GM04503 (cell line): ENCODE results near the gene FNIP1.
"Not testable (repeated sequence)": the region's sequence is repeated elsewhere in the genome, so short reads cannot be mapped to it uniquely, and the experiment has no call there.

Experiments
- DNase-seq: peaks from one replicate; pipeline ENCODE4 v3.0.0-alpha.2; 2012; ENCODE audit warnings: low read depth

The FNIP1 gene

DNA sequence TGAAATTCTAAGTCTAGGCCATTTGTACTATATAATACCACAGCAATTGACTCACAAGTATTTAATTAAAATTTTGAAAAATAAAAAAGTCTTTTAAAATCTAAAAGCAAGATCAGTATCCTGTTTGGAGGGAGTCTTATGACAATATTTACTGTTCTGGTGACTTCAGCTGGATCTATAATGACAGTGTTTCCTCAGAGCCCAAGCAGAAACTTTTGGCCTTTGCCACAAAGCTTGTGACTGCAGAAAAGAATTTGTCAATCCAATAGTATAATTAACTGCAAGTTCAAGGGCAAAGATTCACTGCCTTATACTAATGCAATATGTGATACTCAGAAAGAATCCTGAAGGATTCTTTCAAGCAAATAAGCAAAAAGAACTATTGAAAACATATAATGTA is 112.2 kb downstream of the FNIP1 start:
- DNase-seq: no peak

DNA sequence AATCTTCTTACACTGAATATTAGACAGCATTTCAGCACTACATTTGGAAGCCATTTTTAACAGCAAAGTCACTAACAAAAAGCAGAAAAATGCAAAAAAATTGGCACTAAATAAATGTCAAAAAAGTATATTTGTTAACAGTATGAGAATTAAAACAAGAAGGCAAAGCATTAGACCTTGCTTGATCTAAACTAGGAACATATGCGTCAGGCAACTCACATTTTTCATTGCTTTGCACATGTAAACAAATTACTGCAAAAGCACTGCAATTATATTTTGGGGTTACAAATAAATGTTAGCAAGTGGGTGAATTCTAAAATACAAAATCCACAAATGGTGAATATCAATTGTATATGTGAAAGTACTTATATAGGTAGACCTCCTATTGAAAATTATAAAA is 112.8 kb downstream of the FNIP1 start:
- no peak for DNase-seq

- DNase-seq: no peak
Measured at GRCh38 chr5:131682826-131683225, 114.0 kb downstream of the FNIP1 start.

- no peak for DNase-seq
Measured at GRCh38 chr5:131682175-131682574, 114.6 kb downstream of the FNIP1 start.

DNA sequence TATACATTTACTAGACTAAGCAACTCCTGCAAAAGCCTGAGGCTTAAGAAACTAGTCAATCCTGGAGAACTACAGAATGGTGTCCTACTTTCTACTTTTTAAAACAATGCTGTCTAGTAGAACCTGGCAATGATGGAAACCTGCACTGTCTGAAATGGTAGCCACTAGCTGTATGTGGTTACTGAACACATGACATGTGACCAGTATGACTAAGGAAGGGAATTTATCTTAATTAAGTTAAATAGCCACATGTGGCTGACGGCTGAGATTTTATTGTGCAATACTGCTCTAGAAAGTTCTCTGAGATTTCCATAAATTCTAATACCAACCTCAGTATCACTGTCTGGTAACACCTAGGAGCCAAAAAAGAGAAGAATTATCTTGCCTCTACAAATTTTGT is 116.9 kb downstream of the FNIP1 start:
- DNase-seq: peak; percentile 54

GRCh38 chr5:131678273-131678672 is 118.5 kb downstream of the FNIP1 start:
- not testable (repeated sequence) for DNase-seq

DNA sequence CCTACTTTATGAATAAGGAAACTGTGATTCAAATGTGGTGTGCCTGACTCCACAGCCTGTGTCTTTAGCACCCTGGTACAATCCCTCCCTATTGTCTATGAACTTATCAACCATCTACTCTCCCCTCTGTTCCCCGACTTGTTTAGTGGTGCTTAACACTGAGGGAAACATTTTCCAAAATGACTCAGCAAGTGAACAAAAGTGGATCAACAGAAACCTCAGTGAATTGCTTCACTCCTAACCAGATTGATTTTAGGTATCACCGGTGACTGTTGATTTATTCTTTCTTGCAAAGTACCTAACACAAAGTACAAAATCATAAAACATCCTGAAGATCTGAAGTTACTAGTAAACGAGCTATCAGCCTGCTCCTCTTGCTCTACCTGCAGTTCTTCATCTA is 119.7 kb downstream of the FNIP1 start:
- no peak for DNase-seq

GRCh38 chr5:131672776-131673175 is 124.0 kb downstream of the FNIP1 start:
- DNase-seq: no peak

DNA sequence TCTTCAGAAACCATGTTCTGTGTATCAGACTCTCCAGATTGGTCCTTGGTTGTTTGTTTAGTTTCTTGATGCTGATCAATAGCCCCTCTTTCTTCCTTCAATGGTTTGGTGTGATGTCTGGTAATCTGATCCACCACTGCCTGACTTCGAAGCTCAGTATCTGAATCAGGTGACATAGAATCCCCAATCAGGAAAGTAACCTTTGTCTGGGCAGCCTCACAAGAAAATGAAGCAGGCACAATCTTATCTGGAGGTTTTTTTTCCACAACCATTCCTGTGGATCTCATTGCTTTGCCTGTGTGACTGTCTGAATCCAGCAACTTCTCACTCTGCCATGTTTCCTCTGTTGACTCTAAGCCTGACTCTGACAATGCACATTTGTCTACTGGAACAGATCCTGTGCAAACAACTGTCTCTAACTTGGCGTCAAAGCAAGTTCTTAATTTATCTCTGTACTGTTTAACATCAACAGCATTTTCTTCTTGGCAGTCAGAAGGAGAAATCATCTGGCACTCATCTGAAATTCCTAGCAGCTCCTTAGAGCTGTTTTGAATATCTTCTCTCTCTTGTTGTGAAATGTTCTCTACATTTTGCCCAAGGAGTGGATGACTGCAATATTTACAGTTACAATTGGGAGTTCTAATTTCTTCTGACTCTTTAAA is 124.7 kb downstream of the FNIP1 start:
- peak; percentile 98 for DNase-seq

DNA sequence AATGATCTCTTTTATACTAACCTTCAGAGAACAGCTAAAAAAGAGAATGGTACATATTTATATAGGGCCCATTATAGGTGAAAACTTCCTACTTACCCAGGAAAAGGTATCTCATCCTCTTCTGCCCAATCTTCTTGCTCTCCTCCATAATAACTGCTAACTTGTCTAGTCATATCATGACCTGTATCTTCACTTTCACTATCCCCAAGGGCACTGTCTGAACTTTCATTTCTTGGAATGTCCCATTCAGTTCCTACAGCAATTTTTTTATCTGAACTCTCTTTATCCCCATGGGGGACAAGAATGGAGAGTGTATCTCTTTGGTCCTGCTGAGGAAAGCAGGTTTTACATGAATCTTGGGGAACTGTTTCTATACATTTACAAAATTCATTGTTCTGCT is 125.4 kb downstream of the FNIP1 start:
- no peak for DNase-seq

GRCh38 chr5:131664929-131665328 is 131.9 kb downstream of the FNIP1 start:
- DNase-seq: no peak

GRCh38 chr5:131661933-131662332 is 134.9 kb downstream of the FNIP1 start:
- DNase-seq: no peak

DNA sequence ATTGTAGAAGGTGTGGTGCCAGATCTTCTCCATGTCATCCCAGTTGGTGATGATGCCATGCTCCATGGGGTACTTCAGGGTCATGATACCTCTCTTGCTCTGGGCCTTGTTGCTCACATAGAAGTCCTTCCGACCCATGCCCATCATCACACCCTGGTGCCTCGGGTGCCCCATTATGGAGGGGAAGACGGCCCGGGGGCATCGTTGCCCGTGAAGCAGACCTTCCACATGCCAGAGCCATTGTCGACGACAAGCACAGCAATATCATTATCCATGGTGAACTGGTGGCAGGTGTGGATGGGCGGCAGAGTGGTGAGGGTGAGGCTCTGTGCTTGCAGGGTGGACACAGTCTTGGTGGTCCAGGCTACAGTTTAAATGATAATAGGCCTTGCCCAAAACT is 137.0 kb downstream of the FNIP1 start:
- DNase-seq: no peak

- DNase-seq: no peak
Measured at GRCh38 chr5:131659290-131659689, 137.5 kb downstream of the FNIP1 start.

- no peak for DNase-seq
Measured at GRCh38 chr5:131654776-131655175, 142.0 kb downstream of the FNIP1 start.

GRCh38 chr5:131654309-131654708 is 142.5 kb downstream of the FNIP1 start:
- DNase-seq: no peak

DNA sequence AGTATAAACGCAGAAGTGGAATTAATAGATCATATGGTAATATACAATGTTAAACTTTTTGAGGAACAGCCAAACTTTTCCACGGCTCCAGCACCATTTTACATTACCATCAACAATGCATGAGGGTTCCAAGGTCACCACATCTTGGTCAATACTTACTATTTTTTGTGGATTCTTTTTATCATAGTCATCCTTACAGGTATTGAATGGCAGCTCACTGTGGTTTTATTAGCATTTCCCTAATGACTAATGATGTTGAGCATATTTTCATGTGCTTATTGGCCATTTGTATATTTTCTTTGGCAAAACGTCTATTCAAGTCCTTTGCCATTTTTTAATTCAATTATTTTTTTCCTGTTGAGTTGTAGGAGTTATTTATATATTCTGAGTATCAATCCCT is 147.7 kb downstream of the FNIP1 start:
- no peak for DNase-seq

- no peak for DNase-seq
Measured at GRCh38 chr5:131647048-131647769, 149.6 kb downstream of the FNIP1 start.

- DNase-seq: no peak
Measured at GRCh38 chr5:131644822-131645221, 152.0 kb downstream of the FNIP1 start.

GRCh38 chr5:131644370-131644769 is 152.4 kb downstream of the FNIP1 start:
- DNase-seq: no peak

DNA sequence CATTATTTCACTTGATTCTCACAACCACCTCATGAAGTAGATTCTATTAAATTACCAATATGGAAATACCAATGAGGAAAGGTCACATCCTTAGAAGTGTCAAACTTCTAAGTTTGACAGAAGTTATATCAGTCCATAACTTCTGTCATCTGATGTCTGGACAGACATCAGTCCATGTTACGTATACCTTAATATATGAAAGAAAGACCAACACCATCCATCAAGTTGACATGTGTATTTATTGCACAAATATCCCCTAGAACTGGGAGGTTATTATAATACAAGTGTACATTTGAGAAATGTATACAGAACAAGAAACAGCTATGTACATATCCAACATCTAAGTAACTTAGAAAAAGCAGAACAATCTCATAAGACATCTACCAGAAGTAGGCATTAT is 155.3 kb downstream of the FNIP1 start:
- no peak for DNase-seq

GRCh38 chr5:131640043-131640856 is 156.6 kb downstream of the FNIP1 start:
- no peak for DNase-seq

GRCh38 chr5:131639148-131639547 is 157.7 kb downstream of the FNIP1 start:
- DNase-seq: no peak
